Measurements from ENCODE around the gene CA6.

DNA sequence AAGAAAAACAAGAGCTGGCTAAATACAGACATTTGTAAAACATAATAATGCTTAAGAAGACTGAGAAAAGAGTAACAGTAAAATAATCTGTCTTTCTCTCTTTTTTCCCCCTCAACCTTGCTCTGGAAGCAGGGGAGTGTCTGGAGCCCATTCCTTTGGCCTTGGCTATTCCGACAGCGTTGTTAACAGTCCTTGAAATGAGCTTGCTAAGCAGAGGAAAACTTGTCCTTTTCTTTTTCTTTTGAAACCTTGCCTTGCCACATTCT, 6.7 kb upstream of the CA6 start:
- TF ChIP-seq, protein P1, sequence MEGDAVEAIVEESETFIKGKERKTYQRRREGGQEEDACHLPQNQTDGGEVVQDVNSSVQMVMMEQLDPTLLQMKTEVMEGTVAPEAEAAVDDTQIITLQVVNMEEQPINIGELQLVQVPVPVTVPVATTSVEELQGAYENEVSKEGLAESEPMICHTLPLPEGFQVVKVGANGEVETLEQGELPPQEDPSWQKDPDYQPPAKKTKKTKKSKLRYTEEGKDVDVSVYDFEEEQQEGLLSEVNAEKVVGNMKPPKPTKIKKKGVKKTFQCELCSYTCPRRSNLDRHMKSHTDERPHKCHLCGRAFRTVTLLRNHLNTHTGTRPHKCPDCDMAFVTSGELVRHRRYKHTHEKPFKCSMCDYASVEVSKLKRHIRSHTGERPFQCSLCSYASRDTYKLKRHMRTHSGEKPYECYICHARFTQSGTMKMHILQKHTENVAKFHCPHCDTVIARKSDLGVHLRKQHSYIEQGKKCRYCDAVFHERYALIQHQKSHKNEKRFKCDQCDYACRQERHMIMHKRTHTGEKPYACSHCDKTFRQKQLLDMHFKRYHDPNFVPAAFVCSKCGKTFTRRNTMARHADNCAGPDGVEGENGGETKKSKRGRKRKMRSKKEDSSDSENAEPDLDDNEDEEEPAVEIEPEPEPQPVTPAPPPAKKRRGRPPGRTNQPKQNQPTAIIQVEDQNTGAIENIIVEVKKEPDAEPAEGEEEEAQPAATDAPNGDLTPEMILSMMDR (IDR thresholded peaks at IDR 0.05), result no peak
- no peak for TF ChIP-seq POLR2A (IDR thresholded peaks at IDR 0.05)
